ENCODE results near the gene BRINP3. TPM values are rescaled to one million over a fixed set of nuclear protein-coding genes. Genes with fewer than 3 reads are reported as not detected.
"Not testable (repeated sequence)": the region's sequence is repeated elsewhere in the genome, so short reads cannot be mapped to it uniquely, and the experiment has no call there.

BRINP3 gene
- total and polyA plus RNA-seq, 2 donors (not counting 3 experiments of a cell fraction or from before 2014, with no cell fraction given) = not detected

GRCh38 chr1:190124068-190124467 lies 353.6 kb downstream of the BRINP3 start:
- intact Hi-C loops (cut with micrococcal nuclease) (no loop called here), dilution Hi-C loops (cut with MboI; ENCODE audit: extremely low pct_ligation_motif_present, low sequenced_read_pairs) (no loop called here)
- ChIA-PET CTCF (no interaction called here), POLR2A (no interaction called here)
- H3K9ac ChIP-seq (replicated peaks; ENCODE audit: extremely low read depth, insufficient read depth, low read length) = no peak overlapping the region
- FAIRE-seq (no peak), DNase-seq (ENCODE audit: low read depth, low spot score) (no peak)
- H3K9me1 ChIP-seq (replicated peaks; ENCODE audit: control insufficient read depth, extremely low read depth, insufficient read depth, low read length) = no peaks in the 10 kb centered on the region
- no peaks in the 10 kb centered on the region for H3K4me1 ChIP-seq (ENCODE audit: control insufficient read depth, extremely low read depth, insufficient read depth, low read length)
- H4K20me1 ChIP-seq (replicated peaks; ENCODE audit: control insufficient read depth, extremely low read depth, insufficient read depth, low read length) = no peaks in the 10 kb centered on the region
- no TSS peak for BruUV-seq (replicated peaks)
- H3K27ac ChIP-seq (ENCODE audit: insufficient read depth, low read depth, low read length) = no peak overlapping the region
- H2AFZ ChIP-seq (ENCODE audit: low read depth, low read length) = no peak overlapping the region
- no peaks in the 10 kb centered on the region for H3K27me3 ChIP-seq (ENCODE audit: control insufficient read depth in 2 of 2, insufficient read depth in 2 of 2, low read length in 2 of 2)
- no peak overlapping the region for H3K4me3 ChIP-seq (replicated peaks in 1 of 3; ENCODE audit: insufficient read depth in 1 of 3, low read depth in 1 of 3, low read length in 3 of 3)
- no peaks in the 10 kb centered on the region for H3K9me3 ChIP-seq (replicated peaks; ENCODE audit: control insufficient read depth, insufficient read depth, low read length)
- no peaks in the 10 kb centered on the region for H3K79me2 ChIP-seq (ENCODE audit: control insufficient read depth, insufficient read depth, low read length)
- H3K36me3 ChIP-seq (ENCODE audit: control insufficient read depth in 2 of 2, extremely low read depth in 1 of 2, insufficient read depth in 2 of 2, low read length in 2 of 2) = no peaks in the 10 kb centered on the region
- TF ChIP-seq GATA2 (IDR thresholded peaks at IDR 0.05; ENCODE audit: insufficient read depth, insufficient read length, low read depth, low read length) (no peak), FOS (IDR thresholded peaks at IDR 0.05; ENCODE audit: borderline replicate concordance, insufficient read depth, low read length) (no peak), POLR2A (IDR thresholded peaks at IDR 0.05; ENCODE audit: low read depth, low read length) (no peak), JUN (IDR thresholded peaks at IDR 0.05; ENCODE audit: borderline replicate concordance, insufficient read depth, insufficient read length, low read depth) (no peak), MYC (IDR thresholded peaks at IDR 0.05; ENCODE audit: low read depth, low read length) (no peak), EZH2 (IDR thresholded peaks at IDR 0.05; ENCODE audit: borderline replicate concordance, low read depth, low read length, severe bottlenecking) (no peak), MAX (IDR thresholded peaks at IDR 0.05; ENCODE audit: insufficient read depth, insufficient read length) (no peak), POLR2AphosphoS5 (IDR thresholded peaks at IDR 0.05; ENCODE audit: insufficient read depth, low read depth, low read length) (no peak)
- TF ChIP-seq, protein P1, sequence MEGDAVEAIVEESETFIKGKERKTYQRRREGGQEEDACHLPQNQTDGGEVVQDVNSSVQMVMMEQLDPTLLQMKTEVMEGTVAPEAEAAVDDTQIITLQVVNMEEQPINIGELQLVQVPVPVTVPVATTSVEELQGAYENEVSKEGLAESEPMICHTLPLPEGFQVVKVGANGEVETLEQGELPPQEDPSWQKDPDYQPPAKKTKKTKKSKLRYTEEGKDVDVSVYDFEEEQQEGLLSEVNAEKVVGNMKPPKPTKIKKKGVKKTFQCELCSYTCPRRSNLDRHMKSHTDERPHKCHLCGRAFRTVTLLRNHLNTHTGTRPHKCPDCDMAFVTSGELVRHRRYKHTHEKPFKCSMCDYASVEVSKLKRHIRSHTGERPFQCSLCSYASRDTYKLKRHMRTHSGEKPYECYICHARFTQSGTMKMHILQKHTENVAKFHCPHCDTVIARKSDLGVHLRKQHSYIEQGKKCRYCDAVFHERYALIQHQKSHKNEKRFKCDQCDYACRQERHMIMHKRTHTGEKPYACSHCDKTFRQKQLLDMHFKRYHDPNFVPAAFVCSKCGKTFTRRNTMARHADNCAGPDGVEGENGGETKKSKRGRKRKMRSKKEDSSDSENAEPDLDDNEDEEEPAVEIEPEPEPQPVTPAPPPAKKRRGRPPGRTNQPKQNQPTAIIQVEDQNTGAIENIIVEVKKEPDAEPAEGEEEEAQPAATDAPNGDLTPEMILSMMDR (IDR thresholded peaks at IDR 0.05; ENCODE audit: extremely low read depth in 1 of 2, insufficient read depth in 1 of 2, low read depth in 1 of 2, low read length in 2 of 2) = no peak
- H3K4me2 ChIP-seq (ENCODE audit: insufficient read depth, low read length) = no peak overlapping the region

DNA sequence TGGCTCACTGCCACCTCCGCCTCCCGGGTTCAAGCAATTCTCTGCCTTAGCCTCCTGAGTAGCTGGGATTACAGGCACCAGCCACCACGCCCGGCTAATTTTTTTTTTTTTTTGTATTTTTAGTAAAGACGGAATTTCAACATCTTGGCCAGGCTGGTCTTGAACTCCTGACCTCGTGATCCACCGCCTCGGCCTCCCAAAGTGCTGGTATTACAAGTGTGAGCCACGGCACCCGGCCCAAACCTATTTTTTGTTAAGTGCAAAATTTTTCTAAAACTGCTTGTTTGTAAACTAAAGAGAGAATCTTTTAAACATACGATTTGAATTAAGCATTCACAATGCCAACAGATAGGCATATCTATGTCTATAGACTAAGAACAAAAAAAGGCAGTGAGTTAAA lies 357.1 kb downstream of the BRINP3 start:
- H3K4me3 ChIP-seq (replicated peaks in 1 of 3; ENCODE audit: insufficient read depth in 1 of 3, low read depth in 1 of 3, low read length in 3 of 3); H3K27me3 ChIP-seq (ENCODE audit: control insufficient read depth in 2 of 2, insufficient read depth in 2 of 2, low read length in 2 of 2); FAIRE-seq; DNase-seq (ENCODE audit: low read depth, low spot score); H3K4me2 ChIP-seq (ENCODE audit: insufficient read depth, low read length); H3K79me2 ChIP-seq (ENCODE audit: control insufficient read depth, insufficient read depth, low read length); H3K4me1 ChIP-seq (ENCODE audit: control insufficient read depth, extremely low read depth, insufficient read depth, low read length); POLR2A ChIA-PET; H3K9me3 ChIP-seq (replicated peaks; ENCODE audit: control insufficient read depth, insufficient read depth, low read length); intact Hi-C loops (cut with micrococcal nuclease); H4K20me1 ChIP-seq (replicated peaks; ENCODE audit: control insufficient read depth, extremely low read depth, insufficient read depth, low read length); H3K36me3 ChIP-seq (ENCODE audit: control insufficient read depth in 2 of 2, extremely low read depth in 1 of 2, insufficient read depth in 2 of 2, low read length in 2 of 2); H3K9me1 ChIP-seq (replicated peaks; ENCODE audit: control insufficient read depth, extremely low read depth, insufficient read depth, low read length); H3K27ac ChIP-seq (ENCODE audit: insufficient read depth, low read depth, low read length); H2AFZ ChIP-seq (ENCODE audit: low read depth, low read length); H3K9ac ChIP-seq (replicated peaks; ENCODE audit: extremely low read depth, insufficient read depth, low read length); BruUV-seq (replicated peaks); CTCF ChIA-PET; dilution Hi-C loops (cut with MboI; ENCODE audit: extremely low pct_ligation_motif_present, low sequenced_read_pairs): not testable (repeated sequence)

All from endothelial cell of umbilical vein (primary cell).